LNCaP clone FGC (cell line): ENCODE measurements around the gene MBD3L1.

Source experiments
- DNase-seq: peaks from one replicate; pipeline ENCODE4 v3.0.0-alpha.2; 2011; ENCODE audit warnings: low read depth
- H3K4me3 ChIP-seq: 2 replicates; pipeline ENCODE4 v1.5.1; 2011; ENCODE audit warnings: mild to moderate bottlenecking, low read depth, low read length, control low read depth
- TF ChIP-seq, protein P1 (sequence below): IDR thresholded peaks from 2 replicates; pipeline ENCODE4 v1.5.1; 2012; ENCODE audit warnings: mild to moderate bottlenecking; ENCODE audit not compliant: control insufficient read depth, insufficient read depth; ENCODE audit errors: extremely low read depth

MBD3L1 gene

DNA sequence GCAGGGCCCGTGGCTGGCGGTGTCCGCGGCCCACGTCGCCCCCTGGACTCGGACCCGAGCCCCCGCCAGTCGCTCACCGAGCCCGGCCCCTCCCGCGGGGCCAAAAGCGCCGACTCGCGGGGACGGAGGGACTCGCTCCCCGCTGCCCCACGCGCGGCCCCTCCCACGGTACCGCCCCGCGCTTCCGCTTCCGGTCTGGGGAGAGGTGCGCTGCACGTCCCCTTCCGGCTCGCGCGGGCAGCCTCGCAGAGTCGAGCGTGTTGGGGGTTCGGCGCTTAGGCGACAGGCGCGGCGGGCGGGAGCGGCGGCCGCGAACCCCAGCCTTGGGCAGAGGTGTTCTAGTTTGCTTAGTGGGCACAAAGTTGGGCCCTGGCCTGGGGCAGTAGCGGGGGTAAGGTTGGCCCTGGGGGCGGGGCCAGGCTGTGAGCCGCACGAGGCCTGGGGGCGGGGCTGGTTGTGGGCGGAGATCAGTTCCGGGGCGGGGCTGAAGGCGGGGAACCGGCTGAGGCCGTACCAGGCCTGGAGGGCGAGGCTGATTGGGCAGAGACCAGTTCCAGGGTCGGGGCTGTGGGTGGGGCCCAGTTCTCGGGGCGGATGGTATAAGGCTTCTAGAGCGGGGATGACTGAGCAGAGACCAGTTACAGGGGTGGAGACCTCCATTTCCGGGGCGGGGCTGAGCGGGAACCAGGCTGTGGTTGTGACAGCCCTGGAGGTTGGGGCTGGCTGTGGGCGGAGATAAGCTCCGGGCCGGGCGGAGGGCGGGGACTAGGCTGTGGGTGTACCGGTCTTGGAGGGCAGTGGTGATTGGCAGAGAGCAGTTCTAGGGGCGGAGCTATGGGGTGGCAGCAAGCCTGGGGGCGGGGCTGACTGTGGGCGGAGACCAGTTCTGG is at the start of gene MBD3L1, which contains the start of gene ZNF558:
Gene MBD3L1, plus strand, starts transcription at position 246 of the 890 bp plus-strand sequence. CDS start 10,302 bp downstream, outside the sequence.
Gene ZNF558, minus strand, starts transcription at position 173 of the 890 bp plus-strand sequence. CDS start 9,645 bp downstream, outside the sequence.
- peak within 1 kb of the TSS; percentile 71 for H3K4me3 ChIP-seq
- DNase-seq, result peak; percentile 95
- TF ChIP-seq, protein P1, sequence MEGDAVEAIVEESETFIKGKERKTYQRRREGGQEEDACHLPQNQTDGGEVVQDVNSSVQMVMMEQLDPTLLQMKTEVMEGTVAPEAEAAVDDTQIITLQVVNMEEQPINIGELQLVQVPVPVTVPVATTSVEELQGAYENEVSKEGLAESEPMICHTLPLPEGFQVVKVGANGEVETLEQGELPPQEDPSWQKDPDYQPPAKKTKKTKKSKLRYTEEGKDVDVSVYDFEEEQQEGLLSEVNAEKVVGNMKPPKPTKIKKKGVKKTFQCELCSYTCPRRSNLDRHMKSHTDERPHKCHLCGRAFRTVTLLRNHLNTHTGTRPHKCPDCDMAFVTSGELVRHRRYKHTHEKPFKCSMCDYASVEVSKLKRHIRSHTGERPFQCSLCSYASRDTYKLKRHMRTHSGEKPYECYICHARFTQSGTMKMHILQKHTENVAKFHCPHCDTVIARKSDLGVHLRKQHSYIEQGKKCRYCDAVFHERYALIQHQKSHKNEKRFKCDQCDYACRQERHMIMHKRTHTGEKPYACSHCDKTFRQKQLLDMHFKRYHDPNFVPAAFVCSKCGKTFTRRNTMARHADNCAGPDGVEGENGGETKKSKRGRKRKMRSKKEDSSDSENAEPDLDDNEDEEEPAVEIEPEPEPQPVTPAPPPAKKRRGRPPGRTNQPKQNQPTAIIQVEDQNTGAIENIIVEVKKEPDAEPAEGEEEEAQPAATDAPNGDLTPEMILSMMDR, result peak; percentile 57

DNA sequence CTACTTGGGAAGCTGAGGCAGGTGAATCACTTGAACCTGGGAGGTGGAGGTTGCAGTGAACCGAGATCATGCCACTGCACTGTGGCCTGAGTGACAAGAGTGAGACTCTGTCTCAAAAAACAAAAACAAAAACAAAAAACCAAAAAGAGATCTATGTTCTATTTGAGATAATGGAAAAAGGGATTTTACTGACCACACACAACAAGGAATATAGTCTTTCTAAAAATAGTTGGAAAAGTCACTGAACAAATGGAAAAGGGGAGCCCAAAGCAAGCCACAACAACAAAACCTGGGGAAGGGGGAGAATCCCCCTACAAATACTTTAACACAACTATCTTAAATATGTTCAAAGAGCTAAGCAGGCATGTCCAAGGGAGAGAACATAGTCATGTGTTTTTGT is 37.4 kb upstream of the MBD3L1 start:
- TF ChIP-seq, protein P1, result no peak
- H3K4me3 ChIP-seq, result no peak overlapping the region
- DNase-seq, result no peak

DNA sequence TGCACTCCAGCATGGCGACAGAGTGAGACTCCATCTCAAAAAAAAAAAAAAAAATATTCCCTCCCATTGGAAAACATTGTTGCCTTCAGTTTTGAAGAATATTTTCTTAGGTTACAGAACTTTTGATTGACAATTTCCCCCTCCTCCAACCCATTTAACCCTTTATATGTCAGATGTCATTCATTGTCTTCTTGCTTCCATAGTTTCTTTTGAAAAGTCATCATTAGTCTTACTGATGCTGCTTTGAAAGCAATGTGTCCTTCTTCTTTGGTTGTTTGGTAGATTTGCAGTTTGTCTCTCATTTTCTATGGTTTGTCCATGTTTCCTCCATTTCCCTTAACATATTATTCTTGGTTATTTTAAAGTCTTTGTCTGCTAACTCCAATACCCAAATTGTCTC is 25.5 kb upstream of the MBD3L1 start:
- H3K4me3 ChIP-seq, result no peak overlapping the region
- TF ChIP-seq, protein P1, result no peak

DNA sequence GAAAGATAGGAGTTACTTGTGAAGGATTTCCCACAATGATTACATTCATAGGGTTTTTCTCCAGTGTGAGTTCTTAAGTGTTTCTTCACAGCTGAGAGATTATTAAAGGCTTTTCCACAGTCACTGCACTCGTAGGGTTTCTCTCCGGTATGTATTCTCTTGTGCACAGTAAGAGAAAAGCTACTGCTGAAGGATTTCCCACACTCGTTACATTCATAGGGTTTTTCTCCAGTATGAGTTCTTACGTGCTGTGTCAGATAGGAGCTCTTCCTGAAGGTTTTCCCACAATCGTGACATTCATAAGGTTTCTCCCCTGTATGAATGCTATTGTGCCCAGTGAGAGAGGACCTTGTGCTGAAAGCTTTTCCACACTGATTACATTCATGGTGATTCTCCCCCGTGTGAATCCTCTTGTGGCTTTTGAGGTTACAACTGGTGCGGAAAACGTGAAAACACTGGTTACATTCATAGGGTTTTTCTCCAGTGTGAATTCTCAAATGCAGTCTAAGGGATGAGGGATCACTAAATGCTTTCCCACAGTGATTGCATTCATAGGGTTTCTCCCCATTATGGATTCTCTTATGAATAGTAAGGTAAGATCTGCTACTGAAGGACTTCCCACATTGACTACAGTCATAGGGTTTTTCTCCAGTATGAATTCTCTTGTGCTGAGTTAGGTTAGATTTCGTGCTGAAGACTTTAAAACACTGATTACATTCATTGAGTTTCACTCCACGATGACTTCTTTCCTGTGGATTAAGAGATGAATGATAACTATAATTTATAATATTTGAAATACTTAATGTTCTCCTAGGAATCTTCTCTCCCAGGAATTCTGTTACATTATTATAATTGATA is 20.6 kb upstream of the MBD3L1 start:
- TF ChIP-seq, protein P1, result no peak

More for the DNA sequence above, 25.5 kb upstream of the MBD3L1 start:
- DNase-seq, result no peak

DNA sequence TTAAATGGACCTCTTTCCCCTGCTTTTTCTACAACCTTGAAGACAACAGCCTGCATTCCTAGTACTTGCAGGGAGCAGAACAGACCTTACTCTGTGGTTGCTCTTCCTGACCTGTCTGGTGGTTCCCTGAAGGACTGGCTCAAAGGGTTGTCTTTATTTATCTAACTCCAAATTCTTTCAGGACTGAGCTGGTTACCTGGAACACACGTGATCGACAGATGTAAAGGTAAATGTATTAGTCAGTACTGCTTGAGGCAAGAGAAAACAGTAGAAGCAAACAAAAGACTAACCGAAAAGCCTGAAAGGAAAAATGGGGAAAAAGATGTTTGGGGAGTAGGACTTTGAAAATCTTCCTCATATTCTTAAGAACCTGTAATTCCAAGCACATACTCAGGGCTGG is 18.0 kb upstream of the MBD3L1 start:
- TF ChIP-seq, protein P1, result no peak
- DNase-seq, result no peak
- H3K4me3 ChIP-seq, result no peak overlapping the region

More for the DNA sequence above, 20.6 kb upstream of the MBD3L1 start:
- H3K4me3 ChIP-seq, result no peak overlapping the region
- no peak for DNase-seq

DNA sequence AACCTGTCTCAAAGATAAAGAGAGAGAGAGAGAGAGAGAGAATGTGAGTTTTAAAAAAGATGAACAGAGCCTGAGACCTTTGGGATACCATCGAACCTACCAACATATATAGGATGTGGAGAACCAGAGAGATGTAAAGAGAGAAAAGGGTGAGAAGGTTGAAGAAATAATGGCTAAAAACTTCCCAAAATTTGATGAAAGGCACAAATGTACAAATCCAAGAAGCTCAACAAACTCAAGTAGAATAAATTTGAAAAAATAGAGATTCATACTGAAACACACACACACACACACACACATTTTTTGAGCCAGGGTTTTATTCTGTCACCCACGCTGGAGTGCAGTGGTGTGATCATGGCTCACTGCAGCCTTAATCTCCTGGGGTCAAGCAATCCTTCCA is 16.4 kb upstream of the MBD3L1 start:
- H3K4me3 ChIP-seq, result no peak overlapping the region
- no peak for DNase-seq
- TF ChIP-seq, protein P1, result no peak
